Esophagus mucosa (tissue), 1 donor: ENCODE data around the gene PDCD7. TPM values are rescaled to one million over a fixed set of nuclear protein-coding genes. Genes with fewer than 3 reads are reported as not detected.
"Not testable (repeated sequence)": the region's sequence is repeated elsewhere in the genome, so short reads cannot be mapped to it uniquely, and the experiment has no call there.

Source experiments
- ATAC-seq: fragments of 200-7000 bp; cut with Tn5 transposase; one replicate; pipeline ENCODE4 v1.9.1; 2020
- total RNA-seq: library from RNA; stranded (reverse); gene quantifications from one replicate; pipeline ENCODE4 v1.2.4, GENCODE V29; 2023
- donor health status: DM: yes; HTN: yes; CAD: no.

The PDCD7 gene
- total RNA-seq, 1 donor from 2014 or later = 18.6 TPM

- ATAC-seq = no peak
Observed at GRCh38 chr15:65115542-65115941, 18.1 kb downstream of the PDCD7 start.

GRCh38 chr15:65115086-65115485 is 18.5 kb downstream of the PDCD7 start, which contains the start of gene UBAP1L:
TSS of gene UBAP1L (minus strand) at chr15:65115200. CDS start at chr15:65106215, 8,985 bp downstream.
- no peak for ATAC-seq

- peak; percentile 92 for ATAC-seq
Observed at GRCh38 chr15:65110676-65111292, 22.8 kb downstream of the PDCD7 start.

- no peak for ATAC-seq
Observed at GRCh38 chr15:65106011-65106590, 27.5 kb downstream of the PDCD7 start.

GRCh38 chr15:65105038-65105437 is 28.6 kb downstream of the PDCD7 start:
- no peak for ATAC-seq

- ATAC-seq = no peak
Observed at GRCh38 chr15:65102912-65103311, 30.7 kb downstream of the PDCD7 start.

GRCh38 chr15:65101891-65102708 is 31.5 kb downstream of the PDCD7 start:
- no peak for ATAC-seq

- peak; percentile 57 for ATAC-seq
Observed at GRCh38 chr15:65101411-65101890, 32.2 kb downstream of the PDCD7 start.

GRCh38 chr15:65100442-65100841 is 33.2 kb downstream of the PDCD7 start:
- ATAC-seq = peak; percentile 83

GRCh38 chr15:65099801-65100200 is 33.8 kb downstream of the PDCD7 start:
- not testable (repeated sequence) for ATAC-seq

GRCh38 chr15:65099336-65099735 is 34.3 kb downstream of the PDCD7 start:
- no peak for ATAC-seq

- no peak for ATAC-seq
Observed at GRCh38 chr15:65097651-65098263, 35.9 kb downstream of the PDCD7 start.

- no peak for ATAC-seq
Observed at GRCh38 chr15:65096481-65097385, 36.9 kb downstream of the PDCD7 start.

- no peak for ATAC-seq
Observed at GRCh38 chr15:65095747-65096104, 37.9 kb downstream of the PDCD7 start.

GRCh38 chr15:65095011-65095746 is 38.4 kb downstream of the PDCD7 start:
- ATAC-seq = peak; percentile 22

- no peak for ATAC-seq
Observed at GRCh38 chr15:65094294-65094995, 39.2 kb downstream of the PDCD7 start.

- not testable (repeated sequence) for ATAC-seq
Observed at GRCh38 chr15:65093793-65094170, 39.8 kb downstream of the PDCD7 start.

GRCh38 chr15:65092911-65093792 is 40.5 kb downstream of the PDCD7 start:
- ATAC-seq = no peak

GRCh38 chr15:65091946-65092770 is 41.5 kb downstream of the PDCD7 start:
- ATAC-seq = no peak
